CD4-positive, alpha-beta T cell treated with Interleukin-4 for 4 hours (primary cell): ENCODE results near the gene BRK1.
"Not testable (repeated sequence)": the region's sequence is repeated elsewhere in the genome, so short reads cannot be mapped to it uniquely, and the experiment has no call there.

ENCODE experiments used
- DNase-seq: peaks from one replicate; pipeline ENCODE4 v3.0.0-alpha.2; 2020

Gene BRK1

DNA sequence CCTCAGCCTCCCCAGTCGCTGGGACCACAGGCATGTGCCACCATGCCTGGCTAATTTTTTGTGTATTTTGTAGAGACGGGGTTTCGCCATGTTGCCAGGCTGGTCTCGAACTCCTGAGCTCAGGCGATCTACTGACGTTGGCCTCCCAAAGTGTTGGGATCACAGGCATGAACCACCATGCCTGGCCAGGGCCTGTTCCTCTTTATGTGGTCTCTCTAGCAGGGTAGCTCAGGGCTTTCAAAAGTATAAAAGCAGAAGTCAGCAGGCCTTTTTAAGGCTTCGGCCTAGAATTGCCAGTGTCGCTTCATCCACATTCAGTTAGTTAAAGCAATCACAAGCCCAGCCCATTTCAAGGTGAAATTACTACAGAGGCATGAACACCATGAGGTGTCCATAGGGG lies 33.8 kb downstream of the BRK1 start:
- DNase-seq, result no peak

DNA sequence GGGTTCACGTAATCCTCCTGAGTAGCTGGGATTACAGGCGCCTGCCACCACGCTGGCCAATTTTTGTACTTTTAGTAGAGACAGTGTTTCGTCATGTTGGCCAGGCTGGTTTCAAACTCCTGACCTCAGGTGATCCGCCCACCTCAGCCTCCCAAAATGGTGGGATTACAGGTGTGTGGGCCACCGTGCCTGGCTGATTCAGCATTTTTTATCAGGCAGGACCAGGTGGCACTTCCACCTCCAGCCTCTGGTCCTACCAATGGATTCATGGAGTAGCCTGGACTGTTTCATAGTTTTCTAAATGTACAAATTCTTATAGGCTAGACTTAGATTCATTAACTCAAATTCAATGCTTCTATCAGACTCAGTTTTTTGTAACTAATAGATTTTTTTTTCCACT lies 35.5 kb downstream of the BRK1 start:
- no peak for DNase-seq

- no peak for DNase-seq
These were observed 39.1 kb downstream of the BRK1 start for GRCh38 chr3:10154335-10155122.

- no peak for DNase-seq
These were observed 39.6 kb downstream of the BRK1 start for GRCh38 chr3:10155123-10155472.

GRCh38 chr3:10155658-10156057 lies 40.2 kb downstream of the BRK1 start:
- DNase-seq, result no peak

- DNase-seq, result no peak
These were observed 41.6 kb downstream of the BRK1 start for GRCh38 chr3:10157031-10157430.

DNA sequence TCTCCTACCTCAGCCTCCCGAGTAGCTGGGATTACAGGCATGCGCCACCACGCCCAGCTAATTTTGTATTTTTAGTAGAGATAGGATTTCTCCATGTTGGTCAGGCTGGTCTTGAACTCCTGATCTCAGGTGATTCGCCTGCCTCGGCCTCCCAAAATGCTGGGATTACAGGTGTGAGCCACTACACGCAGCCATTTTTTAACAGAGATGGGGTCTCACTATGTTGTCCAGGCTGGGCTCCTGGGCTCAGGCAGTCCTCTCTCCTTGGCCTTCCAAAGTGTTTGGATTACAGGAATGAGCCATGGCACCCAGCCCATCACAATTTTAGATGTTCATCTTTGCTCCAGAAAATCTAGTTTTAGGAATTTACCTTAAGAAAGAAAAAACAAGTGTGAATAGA lies 43.1 kb downstream of the BRK1 start:
- not testable (repeated sequence) for DNase-seq

DNA sequence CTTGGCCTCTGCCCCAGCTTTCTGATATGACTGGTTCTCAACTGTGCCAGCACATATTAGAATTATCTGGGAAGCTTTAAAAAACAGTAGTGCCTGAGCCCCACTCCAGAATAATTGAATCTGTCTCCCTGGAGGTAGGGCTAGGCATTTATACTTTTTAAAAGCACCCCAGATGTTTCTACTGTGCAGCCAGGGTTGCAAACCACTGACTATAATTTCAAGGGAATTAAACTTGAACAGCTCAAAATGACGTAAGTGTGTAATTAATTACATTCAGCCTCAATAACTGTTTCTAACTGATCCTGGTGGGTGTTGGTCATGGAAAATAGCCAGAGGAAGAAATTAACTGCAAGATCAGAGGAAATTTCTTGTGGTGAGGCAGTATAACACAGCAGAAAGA lies 44.9 kb downstream of the BRK1 start:
- no peak for DNase-seq

GRCh38 chr3:10160925-10161324 lies 45.5 kb downstream of the BRK1 start:
- DNase-seq, result no peak

GRCh38 chr3:10162185-10162584 lies 46.7 kb downstream of the BRK1 start:
- DNase-seq, result no peak

DNA sequence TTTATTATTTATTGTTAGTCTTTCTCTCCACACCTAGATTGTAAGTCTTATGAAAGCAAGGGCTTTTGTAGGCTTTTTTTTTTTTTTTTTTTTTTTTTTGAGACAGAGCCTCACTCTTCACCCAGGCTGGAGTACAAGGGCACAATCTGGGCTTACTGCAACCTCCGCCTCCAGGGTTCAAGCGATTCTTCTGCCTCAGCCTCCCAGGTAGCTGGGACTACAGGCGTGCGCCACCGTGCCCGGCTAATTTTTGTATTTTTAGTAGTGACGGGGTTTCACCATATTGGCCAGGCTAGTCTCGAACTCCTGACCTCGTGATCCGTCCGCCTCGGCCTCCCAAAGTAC lies 48.7 kb downstream of the BRK1 start:
- not testable (repeated sequence) for DNase-seq

- DNase-seq, result peak; percentile 27
These were observed 49.3 kb downstream of the BRK1 start, which contains the start of gene IRAK2 for GRCh38 chr3:10164546-10165393. Gene IRAK2, plus strand, starts transcription at chr3:10164919. Its CDS starts 36 bp downstream, at chr3:10164955.

DNA sequence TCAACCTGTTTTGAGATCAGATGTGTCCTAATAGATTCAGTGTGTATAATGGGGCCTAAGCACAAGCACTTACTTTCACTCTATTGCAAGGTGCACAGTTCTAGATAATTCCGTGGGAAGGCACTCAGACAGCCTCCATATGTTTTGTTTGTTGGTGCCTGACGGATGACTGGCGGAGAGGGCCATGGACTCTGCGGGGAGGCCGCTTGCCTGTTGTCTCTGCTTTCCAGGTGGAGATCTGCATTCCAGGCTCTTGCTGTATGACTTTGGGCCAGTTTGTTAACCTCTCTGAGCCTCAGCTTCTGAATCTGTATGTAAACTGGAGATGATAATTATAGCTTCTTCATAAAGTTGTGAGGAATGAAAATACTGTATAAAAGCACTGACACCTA lies 50.7 kb downstream of the BRK1 start:
- DNase-seq, result no peak

- DNase-seq, result no peak
These were observed 53.6 kb downstream of the BRK1 start for GRCh38 chr3:10169000-10169496.

DNA sequence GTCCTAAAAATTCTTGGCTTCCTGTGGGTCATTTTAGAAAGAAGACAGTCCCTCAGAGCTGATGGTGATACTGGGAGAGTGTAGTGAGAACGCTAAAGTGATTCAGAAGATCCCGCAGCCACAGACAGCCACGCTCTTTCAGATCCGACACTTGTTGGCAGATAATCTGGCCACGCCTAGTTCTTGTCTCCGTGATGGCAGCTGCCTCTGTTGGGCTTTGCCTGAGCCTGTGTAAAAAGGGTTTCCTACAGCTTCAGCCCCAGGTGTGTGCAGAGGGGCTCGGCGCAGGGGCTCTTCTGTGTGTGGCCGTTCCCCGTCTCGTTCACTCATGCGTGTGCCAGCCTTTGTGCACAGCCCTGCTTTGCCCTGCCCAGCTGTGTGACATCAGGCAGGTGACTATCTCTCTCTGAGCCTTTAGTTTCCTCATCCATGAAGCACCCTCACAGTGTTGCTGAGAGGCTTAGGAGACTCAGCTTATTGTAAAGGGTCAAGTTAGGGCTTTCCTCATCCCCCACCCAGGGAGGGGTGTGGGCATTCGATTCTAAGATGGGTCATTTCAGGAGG lies 55.5 kb downstream of the BRK1 start:
- no peak for DNase-seq

DNA sequence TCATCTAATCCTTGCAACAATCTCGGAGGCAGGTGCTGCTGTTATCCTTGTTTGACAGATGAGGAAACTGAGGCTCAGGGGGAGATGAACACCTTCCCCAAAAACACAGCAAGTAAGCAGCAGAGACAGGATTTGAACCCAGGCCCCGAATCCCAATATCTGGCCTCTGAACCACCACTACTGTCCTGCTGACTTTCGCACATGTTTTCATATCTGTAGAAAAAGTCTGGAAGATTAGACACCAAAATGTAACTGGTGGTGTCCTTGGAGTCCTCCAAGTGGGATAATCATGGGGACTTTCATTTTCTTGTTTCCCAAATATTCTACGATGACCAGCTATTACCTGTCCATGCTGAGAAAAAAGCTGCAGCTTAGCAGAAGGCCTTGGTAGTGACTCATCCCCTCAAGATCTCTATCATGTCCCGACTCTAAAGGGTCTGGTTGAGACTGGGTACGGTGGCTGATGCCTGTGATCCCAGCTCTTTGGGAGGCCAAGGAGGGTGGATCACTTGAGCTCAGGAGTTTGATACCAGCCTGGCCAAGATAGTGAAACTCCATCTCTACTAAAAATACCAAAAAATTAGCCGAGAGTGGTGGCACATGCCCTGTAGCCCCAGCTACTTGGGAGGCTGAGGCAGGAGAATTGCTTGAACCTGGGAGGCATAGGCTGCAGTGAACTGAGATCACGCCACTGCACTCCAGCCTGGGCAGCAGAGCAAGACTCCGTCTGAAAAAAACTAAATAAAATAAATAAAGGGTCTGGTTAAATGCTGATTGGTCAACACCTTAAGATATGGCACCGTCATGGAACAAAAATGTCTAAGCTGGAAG lies 57.8 kb downstream of the BRK1 start:
- DNase-seq, result no peak

DNA sequence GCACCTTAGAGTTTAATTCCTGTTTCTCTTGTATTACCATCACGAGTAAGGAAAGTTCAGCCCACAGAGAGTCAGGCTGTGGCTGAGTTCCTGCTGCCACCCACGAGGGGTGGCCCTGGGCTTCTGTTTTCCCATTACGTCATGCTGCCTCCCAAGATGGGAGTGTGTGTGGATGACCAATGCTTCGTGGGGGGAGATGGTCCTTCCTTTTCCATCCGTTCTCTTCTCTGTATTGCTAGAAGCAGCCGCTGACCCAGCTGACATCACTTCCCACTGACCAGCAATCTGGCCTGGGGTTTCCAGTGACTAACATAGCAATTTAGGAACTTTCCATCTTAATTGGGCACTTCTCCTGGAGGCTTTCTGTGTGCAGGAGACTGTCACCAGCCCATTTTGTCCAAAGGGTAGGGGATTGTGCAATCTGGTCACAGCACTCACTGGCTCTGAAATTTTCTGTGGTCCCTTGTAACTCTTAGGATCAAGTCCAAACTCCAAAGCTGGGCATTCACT lies 58.5 kb downstream of the BRK1 start:
- DNase-seq, result peak; percentile 21

GRCh38 chr3:10175334-10175733 lies 59.9 kb downstream of the BRK1 start:
- DNase-seq, result not testable (repeated sequence)

DNA sequence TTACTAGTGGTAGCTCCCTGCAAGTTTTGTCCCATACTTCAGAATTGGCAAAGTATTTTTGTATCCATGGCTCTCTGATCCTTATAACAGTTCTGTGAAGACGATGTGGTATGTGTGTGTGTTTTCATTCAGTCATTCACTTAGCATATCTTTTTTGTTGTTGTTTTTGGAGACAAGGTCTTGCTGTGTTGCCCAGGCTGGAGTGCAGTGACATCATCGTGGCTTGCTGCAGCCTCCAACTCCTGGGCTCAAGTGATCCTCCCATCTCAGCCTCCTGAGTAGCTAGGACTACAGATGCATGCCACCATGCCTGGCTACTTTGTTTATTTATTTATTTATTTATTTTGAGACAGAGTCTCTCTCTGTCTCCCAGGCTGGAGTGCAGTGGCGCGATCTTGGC lies 60.7 kb downstream of the BRK1 start:
- not testable (repeated sequence) for DNase-seq
